ENCODE results near the gene RARG. TPM values are rescaled to one million over a fixed set of nuclear protein-coding genes. Genes with fewer than 3 reads are reported as not detected.

The RARG gene
- total RNA-seq, 6 experiments from 2014 or later = 47.2 to 80.5 (median 71.0) TPM

GRCh38 chr12:53227836-53228235, 4.2 kb downstream of the RARG start:
- Mint-ChIP-seq H3K36me3 (ENCODE audit: low read depth) (no peaks in the 10 kb centered on the region; the same call in 1 of the 2 replicates), H3K27ac (no peak overlapping the region), H3K27me3 (ENCODE audit: insufficient read depth) (peaks cover 1% of the 10 kb centered on the region), H3K4me1 (ENCODE audit: low read depth) (peaks cover 63% of the 10 kb centered on the region), H3K9me3 (no peaks in the 10 kb centered on the region), H3K4me3 (no peak overlapping the region)
- no peak for TF ChIP-seq CTCF (IDR thresholded peaks at IDR 0.05)
- no peak for DNase-seq

- no peak for DNase-seq
- Mint-ChIP-seq H3K4me1 (ENCODE audit: low read depth) (peaks cover 63% of the 10 kb centered on the region), H3K36me3 (ENCODE audit: low read depth) (no peaks in the 10 kb centered on the region; the same call in 1 of the 2 replicates), H3K27me3 (ENCODE audit: insufficient read depth) (peaks cover 1% of the 10 kb centered on the region), H3K27ac (no peak overlapping the region), H3K9me3 (no peaks in the 10 kb centered on the region), H3K4me3 (no peak overlapping the region)
- no peak for TF ChIP-seq CTCF (IDR thresholded peaks at IDR 0.05)
Observed at GRCh38 chr12:53227341-53227740, 4.7 kb downstream of the RARG start.

- no peaks in the 10 kb centered on the region; the same call in 1 of the 2 replicates for H3K36me3 Mint-ChIP-seq (ENCODE audit: low read depth)
- H3K4me1 Mint-ChIP-seq (ENCODE audit: low read depth) = peaks cover 68% of the 10 kb centered on the region
- H3K9me3 Mint-ChIP-seq = no peaks in the 10 kb centered on the region
- no peak overlapping the region for H3K27ac Mint-ChIP-seq
- DNase-seq = no peak
- H3K27me3 Mint-ChIP-seq (ENCODE audit: insufficient read depth) = peaks cover 1% of the 10 kb centered on the region
- TF ChIP-seq CTCF (IDR thresholded peaks at IDR 0.05) = no peak
- no peak overlapping the region for H3K4me3 Mint-ChIP-seq
Observed at GRCh38 chr12:53226815-53227214, 5.2 kb downstream of the RARG start.

GRCh38 chr12:53225635-53226424, 6.2 kb downstream of the RARG start:
- peaks cover 68% of the 10 kb centered on the region for H3K4me1 Mint-ChIP-seq (ENCODE audit: low read depth)
- TF ChIP-seq CTCF (IDR thresholded peaks at IDR 0.05) = no peak
- H3K9me3 Mint-ChIP-seq = no peaks in the 10 kb centered on the region
- peaks cover 2% of the 10 kb centered on the region for H3K27me3 Mint-ChIP-seq (ENCODE audit: insufficient read depth)
- peak overlapping the region; percentile 65 for H3K27ac Mint-ChIP-seq
- no peak for DNase-seq
- no peak overlapping the region; the same call in 1 of the 2 replicates for H3K4me3 Mint-ChIP-seq
- H3K36me3 Mint-ChIP-seq (ENCODE audit: low read depth) = no peaks in the 10 kb centered on the region; the same call in 1 of the 2 replicates

- no peaks in the 10 kb centered on the region; the same call in 1 of the 2 replicates for H3K36me3 Mint-ChIP-seq (ENCODE audit: low read depth)
- no peak for DNase-seq
- no peaks in the 10 kb centered on the region for H3K9me3 Mint-ChIP-seq
- H3K4me3 Mint-ChIP-seq = no peak overlapping the region; the same call in 1 of the 2 replicates
- H3K27me3 Mint-ChIP-seq (ENCODE audit: insufficient read depth) = peaks cover 3% of the 10 kb centered on the region
- no peak for TF ChIP-seq CTCF (IDR thresholded peaks at IDR 0.05)
- H3K4me1 Mint-ChIP-seq (ENCODE audit: low read depth) = peaks cover 70% of the 10 kb centered on the region
- H3K27ac Mint-ChIP-seq = peak overlapping the region; percentile 65
Observed at GRCh38 chr12:53224897-53225634, 6.9 kb downstream of the RARG start.
